Spleen (tissue), 11 donors: Measurements from ENCODE around the gene MBOAT2. TPM values are rescaled to one million over a fixed set of nuclear protein-coding genes. Genes with fewer than 3 reads are reported as not detected.
"Not testable (repeated sequence)": the region's sequence is repeated elsewhere in the genome, so short reads cannot be mapped to it uniquely, and the experiment has no call there.

Experiments
- DNase-seq: peaks from one replicate; pipeline ENCODE4 v3.0.0-alpha.2; 2020
- H3K27ac ChIP-seq, 8 donors: fragments of 200-600 bp; sonication (generic) in 7 of 8; 1 replicate in 4 of 8; 2 replicates in 4 of 8; pipeline versions ENCODE4 v1.5.0 to v1.8.0; 2016 to 2021; ENCODE audit warnings: inconsistent platforms in 4 of 8, mild to moderate bottlenecking in 4 of 8, moderate library complexity in 1 of 8
- H3K27me3 ChIP-seq, 7 donors: fragments of 200-600 bp; sonication (generic) in 6 of 7; replicated peaks in 1 of 7; 1 replicate in 4 of 7; 2 replicates in 3 of 7; pipeline versions ENCODE4 v1.5.0 to v1.8.0; 2016 to 2021; ENCODE audit warnings: inconsistent platforms in 3 of 7, mild to moderate bottlenecking in 1 of 7
- H3K36me3 ChIP-seq, 6 donors: fragments of 200-600 bp; sonication (generic) in 5 of 6; 1 replicate in 4 of 6; 2 replicates in 2 of 6; pipeline versions ENCODE4 v1.5.0 to v1.8.0; 2016 to 2021; ENCODE audit warnings: inconsistent platforms in 2 of 6
- H3K4me1 ChIP-seq, 6 donors: fragments of 200-600 bp; sonication (generic) in 5 of 6; 1 replicate in 3 of 6; 2 replicates in 3 of 6; pipeline versions ENCODE4 v1.5.0 to v1.8.0; 2016 to 2021; ENCODE audit warnings: inconsistent platforms in 3 of 6
- H3K4me3 ChIP-seq, 8 donors: fragments of 200-600 bp; sonication (generic) in 7 of 8; 1 replicate in 4 of 8; 2 replicates in 4 of 8; pipeline versions ENCODE4 v1.5.0 to v1.8.0; 2016 to 2021; ENCODE audit warnings: inconsistent platforms in 4 of 8, mild to moderate bottlenecking in 4 of 8, moderate library complexity in 2 of 8
- H3K9me3 ChIP-seq, 8 donors: fragments of 200-600 bp; sonication (generic) in 7 of 8; 1 replicate in 4 of 8; 2 replicates in 4 of 8; pipeline versions ENCODE4 v1.5.0 to v1.8.0; 2016 to 2021; ENCODE audit warnings: inconsistent platforms in 4 of 8
- POLR2A ChIP-seq, 3 donors: fragments of 450-650 bp; IDR thresholded peaks; one replicate each; pipeline ENCODE4 v1.5.1; 2017; ENCODE audit warnings: antibody characterized with exemption in 3 of 3, mild to moderate bottlenecking in 1 of 3
- POLR2AphosphoS5 ChIP-seq, 3 donors: sonication (generic); formaldehyde crosslinking; IDR thresholded peaks; one replicate each; pipeline ENCODE4 v1.5.1; 2017; ENCODE audit warnings: antibody characterized with exemption in 3 of 3
- WGBS, 5 donors: extraction: QIAGEN DNeasy Blood & Tissue Kit in 3 of 5; methylation state at CpG; one replicate each; pipeline versions ENCODE4 v1.1.5 to v1.1.7; 2013 to 2018; 5-methylcytosine and 5-hydroxymethylcytosine counted together
- intact Hi-C: fragments of 100-400 bp; cut with DNase I; formaldehyde crosslinking; loops from one replicate; pipeline ENCODE4 v1.15.0; 2023; ENCODE audit warnings: low total_unique reads
- polyA plus RNA-seq, 3 donors: library from polyadenylated mRNA; stranded (reverse); fragments of 200-250 nt; gene quantifications; one replicate each; pipeline ENCODE4 v1.2.1, GENCODE V29; 2013
- total RNA-seq, 7 donors: library from RNA; depleted of rRNA in 3 of 7; stranded (reverse); fragments of >200 nt in 3 of 7; fragmentation: NEBNext Ultra II Directional in 4 of 7; extraction: Animal tissue kit (Norgen Biotek cat#: 25700) in 4 of 7; gene quantifications; one replicate each; pipeline versions ENCODE4 v1.1.0 to v1.2.1, GENCODE V29; 2016 to 2021
- TF ChIP-seq, protein P1 (sequence below), 11 experiments: fragments of 200-600 bp in 7 of 11; fragments of 450-650 bp in 4 of 11; sonication (generic) in 4 of 11; IDR thresholded peaks in 8 of 11; conservative IDR thresholded peaks in 3 of 11; 1 replicate in 7 of 11; 2 replicates in 4 of 11; pipeline versions ENCODE4 v1.4.0 to v1.8.0; 2016 to 2021; ENCODE audit warnings: antibody characterized with exemption in 11 of 11, inconsistent platforms in 4 of 11, mild to moderate bottlenecking in 1 of 11
- donor health status: healthy with polysubstance abuse.
- donor health status: DM: no; HTN: no; CAD: no; lungs with moderate emphysema.
- donor health status: DM: no; HTN: no; CAD: no.
- donor health status: Bipolar disorder and iron deficiency.
- donor health status: healthy.
- donor health status: DM: no; HTN: no; CAD: no.
- donor health status: DM: yes; HTN: yes; CAD: no.

The MBOAT2 gene
- total and polyA plus RNA-seq, 10 donors, result 1.9 to 44.1 (median 18.3) TPM

DNA sequence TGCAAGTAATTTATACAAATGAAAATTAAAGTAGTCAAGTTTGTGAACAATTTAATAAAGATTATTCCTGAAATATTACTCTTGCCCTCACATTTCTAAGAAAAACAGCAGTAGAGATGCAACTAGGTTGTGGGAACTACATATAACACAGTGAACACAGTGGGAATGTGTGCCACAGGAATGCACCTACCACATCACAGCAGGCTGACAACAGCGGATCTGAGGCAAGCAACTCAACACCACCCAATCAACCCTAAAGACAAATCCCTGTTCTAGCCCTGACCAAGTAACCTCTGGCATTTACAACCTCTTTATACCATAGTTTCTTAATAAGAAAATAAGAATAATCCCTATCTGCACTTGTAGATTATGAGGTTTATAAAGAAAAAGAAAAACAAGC, 23.4 kb downstream of the MBOAT2 start:
- H3K4me3 ChIP-seq, result no peak overlapping the region
- no peaks in the 10 kb centered on the region for H3K9me3 ChIP-seq
- intact Hi-C loops, result no loop called here
- DNase-seq, result no peak
- peaks cover 0 to 28% (median 7%) of the 10 kb centered on the region in 6 donors for H3K4me1 ChIP-seq
- H3K36me3 ChIP-seq, result no peaks in the 10 kb centered on the region
- no peaks in the 10 kb centered on the region for H3K27me3 ChIP-seq
- no peak overlapping the region for H3K27ac ChIP-seq
- no peak for TF ChIP-seq POLR2AphosphoS5 (IDR thresholded peaks at IDR 0.05)
- TF ChIP-seq POLR2A (IDR thresholded peaks at IDR 0.05), result no peak
- TF ChIP-seq, protein P1, sequence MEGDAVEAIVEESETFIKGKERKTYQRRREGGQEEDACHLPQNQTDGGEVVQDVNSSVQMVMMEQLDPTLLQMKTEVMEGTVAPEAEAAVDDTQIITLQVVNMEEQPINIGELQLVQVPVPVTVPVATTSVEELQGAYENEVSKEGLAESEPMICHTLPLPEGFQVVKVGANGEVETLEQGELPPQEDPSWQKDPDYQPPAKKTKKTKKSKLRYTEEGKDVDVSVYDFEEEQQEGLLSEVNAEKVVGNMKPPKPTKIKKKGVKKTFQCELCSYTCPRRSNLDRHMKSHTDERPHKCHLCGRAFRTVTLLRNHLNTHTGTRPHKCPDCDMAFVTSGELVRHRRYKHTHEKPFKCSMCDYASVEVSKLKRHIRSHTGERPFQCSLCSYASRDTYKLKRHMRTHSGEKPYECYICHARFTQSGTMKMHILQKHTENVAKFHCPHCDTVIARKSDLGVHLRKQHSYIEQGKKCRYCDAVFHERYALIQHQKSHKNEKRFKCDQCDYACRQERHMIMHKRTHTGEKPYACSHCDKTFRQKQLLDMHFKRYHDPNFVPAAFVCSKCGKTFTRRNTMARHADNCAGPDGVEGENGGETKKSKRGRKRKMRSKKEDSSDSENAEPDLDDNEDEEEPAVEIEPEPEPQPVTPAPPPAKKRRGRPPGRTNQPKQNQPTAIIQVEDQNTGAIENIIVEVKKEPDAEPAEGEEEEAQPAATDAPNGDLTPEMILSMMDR (IDR thresholded peaks at IDR 0.05 in 8 of 11, conservative IDR thresholded peaks at IDR 0.05 in 3 of 11), result no peak
- 95 to 100% (median 96%) methylated on average over 1 of the region's 1 CpG for WGBS, 5 donors

DNA sequence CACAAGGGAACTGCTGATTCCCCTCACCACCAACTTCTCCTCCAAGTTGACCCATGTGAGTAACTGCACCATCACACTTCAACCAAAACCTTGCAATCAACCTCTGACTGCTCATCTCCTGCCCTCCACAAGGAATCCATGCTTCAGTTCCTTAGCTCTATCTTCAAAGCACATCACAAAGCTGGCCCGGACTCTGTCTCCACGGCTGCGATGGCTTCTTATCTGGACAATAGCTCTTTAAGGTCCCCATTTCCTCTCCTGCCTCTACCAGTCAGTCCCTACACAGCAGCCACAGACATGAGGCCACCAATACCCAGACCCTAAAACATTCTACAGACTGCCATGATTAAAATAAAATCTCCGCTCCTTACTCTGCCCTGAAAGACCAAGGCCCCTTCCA, 25.7 kb downstream of the MBOAT2 start:
- no peaks in the 10 kb centered on the region for H3K36me3 ChIP-seq
- H3K9me3 ChIP-seq, result peaks cover 0 to 3% (median 0%) of the 10 kb centered on the region in 8 donors
- H3K4me3 ChIP-seq, result no peak overlapping the region
- H3K27me3 ChIP-seq, result no peaks in the 10 kb centered on the region
- TF ChIP-seq POLR2AphosphoS5 (IDR thresholded peaks at IDR 0.05) (no peak), POLR2A (IDR thresholded peaks at IDR 0.05) (no peak)
- TF ChIP-seq, protein P1 (IDR thresholded peaks at IDR 0.05 in 8 of 11, conservative IDR thresholded peaks at IDR 0.05 in 3 of 11), result no peak
- no peak overlapping the region for H3K27ac ChIP-seq
- WGBS, 5 donors, result 85 to 96% (median 95%) methylated on average over 4 of the region's 4 CpGs
- H3K4me1 ChIP-seq, result peaks cover 0 to 4% (median 0%) of the 10 kb centered on the region in 6 donors
- intact Hi-C loops, result no loop called here
- no peak for DNase-seq

DNA sequence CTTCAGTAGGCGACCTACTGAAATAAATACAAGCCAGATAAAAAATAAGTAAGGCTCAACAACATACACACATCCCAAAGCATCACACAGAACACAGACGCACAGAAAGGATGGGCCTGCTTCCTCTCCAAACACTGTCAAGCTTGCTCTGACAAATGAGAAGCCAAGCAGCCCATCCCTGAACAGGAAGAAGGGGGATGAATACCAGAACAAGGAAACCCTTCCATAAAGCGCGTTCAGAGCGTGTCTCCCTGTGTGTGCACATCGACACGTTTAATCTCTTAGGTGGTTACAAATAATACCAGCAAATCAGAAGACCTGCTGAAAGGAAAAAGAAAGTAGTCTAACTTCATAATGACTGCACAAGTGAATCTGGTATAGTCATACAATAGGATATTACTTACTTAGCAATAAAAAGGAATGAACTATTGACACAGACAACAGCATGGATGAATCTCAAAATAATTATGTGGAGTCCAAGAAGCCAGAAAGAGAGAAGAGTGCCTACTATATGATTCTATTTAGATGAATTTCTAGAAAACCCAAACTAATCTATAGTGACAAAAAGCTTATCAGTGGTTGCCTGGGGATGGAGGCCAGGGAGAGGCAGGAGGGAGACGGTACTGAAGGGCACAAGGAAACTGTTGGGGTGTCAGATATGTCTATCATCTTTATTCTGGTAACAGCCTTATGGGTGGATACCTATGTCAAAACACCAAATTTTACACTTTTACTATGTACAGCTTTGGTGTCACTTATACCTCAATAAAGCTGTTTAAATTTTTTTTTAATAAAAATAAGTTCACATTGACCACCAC, 26.8 kb downstream of the MBOAT2 start:
- no peaks in the 10 kb centered on the region for H3K27me3 ChIP-seq
- peaks cover 0 to 3% (median 0%) of the 10 kb centered on the region in 8 donors for H3K9me3 ChIP-seq
- no peaks in the 10 kb centered on the region for H3K36me3 ChIP-seq
- no peak for TF ChIP-seq POLR2AphosphoS5 (IDR thresholded peaks at IDR 0.05)
- intact Hi-C loops, result no loop called here
- H3K4me1 ChIP-seq, result no peaks in the 10 kb centered on the region
- H3K4me3 ChIP-seq, result no peak overlapping the region
- 23 to 36% (median 32%) methylated on average over 8 of the region's 8 CpGs for WGBS, 5 donors
- DNase-seq, result no peak
- no peak overlapping the region for H3K27ac ChIP-seq

DNA sequence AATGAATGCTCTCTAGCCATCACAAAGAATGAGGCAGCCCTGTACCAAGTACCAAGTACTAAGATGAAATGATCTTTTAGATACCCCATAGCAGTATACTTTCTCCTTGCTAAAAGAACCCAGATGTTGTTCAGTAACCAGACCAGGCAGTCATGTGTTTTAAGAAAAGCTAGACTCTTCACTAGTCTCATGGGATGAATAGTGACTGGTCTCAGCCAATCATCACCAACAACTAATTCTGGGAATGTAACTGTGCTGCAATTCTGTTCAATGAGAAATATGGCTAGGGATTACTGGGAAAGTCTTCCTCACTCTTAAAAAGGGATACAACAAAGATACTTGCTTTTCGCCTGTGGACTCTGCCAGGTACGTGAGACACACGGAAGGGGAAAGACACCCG, 29.5 kb downstream of the MBOAT2 start:
- no peaks in the 10 kb centered on the region for H3K27me3 ChIP-seq
- H3K4me1 ChIP-seq, result no peaks in the 10 kb centered on the region
- TF ChIP-seq POLR2A (IDR thresholded peaks at IDR 0.05) (no peak), POLR2AphosphoS5 (IDR thresholded peaks at IDR 0.05) (no peak)
- TF ChIP-seq, protein P1 (IDR thresholded peaks at IDR 0.05 in 8 of 11, conservative IDR thresholded peaks at IDR 0.05 in 3 of 11), result no peak
- no peak overlapping the region for H3K27ac ChIP-seq
- H3K9me3 ChIP-seq, result peaks cover 0 to 3% (median 0%) of the 10 kb centered on the region in 8 donors
- DNase-seq, result no peak
- intact Hi-C loops, result no loop called here
- H3K4me3 ChIP-seq, result no peak overlapping the region
- no peaks in the 10 kb centered on the region for H3K36me3 ChIP-seq
- 87 to 98% (median 94%) methylated on average over 4 of the region's 4 CpGs for WGBS, 5 donors

DNA sequence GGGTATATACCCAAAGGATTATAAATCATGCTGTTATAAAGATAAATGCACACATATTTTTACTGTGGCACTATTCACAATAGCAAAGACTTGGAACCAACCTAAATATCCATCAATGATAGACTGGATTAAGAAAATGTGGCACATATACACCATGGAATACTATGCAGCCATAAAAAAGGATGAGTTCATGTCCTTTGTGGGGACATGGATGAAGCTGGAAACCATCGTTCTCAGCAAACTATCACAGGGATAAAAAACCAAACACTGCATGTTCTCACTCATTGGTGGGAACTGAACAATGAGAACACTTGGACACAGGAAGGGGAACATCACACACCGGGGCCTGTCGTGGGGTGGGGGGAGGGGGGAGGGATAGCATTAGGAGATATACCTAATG, 30.5 kb downstream of the MBOAT2 start:
- H3K4me3 ChIP-seq, H3K36me3 ChIP-seq, intact Hi-C loops, H3K9me3 ChIP-seq, DNase-seq, H3K27ac ChIP-seq, H3K27me3 ChIP-seq, H3K4me1 ChIP-seq: not testable (repeated sequence)
- 84 to 100% (median 85%) methylated on average over 3 of the region's 3 CpGs for WGBS, 5 donors

DNA sequence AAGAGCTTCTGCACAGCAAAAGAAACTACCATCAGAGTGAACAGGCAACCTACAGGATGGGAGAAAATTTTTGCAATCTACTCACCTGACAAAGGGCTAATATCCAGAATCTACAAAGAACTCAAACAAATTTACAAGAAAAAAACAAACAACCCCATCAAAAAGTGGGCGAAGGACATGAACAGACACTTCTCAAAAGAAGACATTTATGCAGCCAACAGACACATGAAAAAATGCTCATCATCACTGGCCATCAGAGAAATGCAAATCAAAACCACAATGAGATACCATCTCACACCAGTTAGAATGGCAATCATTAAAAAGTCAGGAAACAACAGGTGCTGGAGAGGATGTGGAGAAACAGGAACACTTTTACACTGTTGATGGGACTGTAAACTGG, 30.9 kb downstream of the MBOAT2 start:
- DNase-seq, H3K27ac ChIP-seq, H3K4me1 ChIP-seq, H3K27me3 ChIP-seq, intact Hi-C loops, H3K9me3 ChIP-seq, H3K36me3 ChIP-seq, H3K4me3 ChIP-seq: not testable (repeated sequence)
- 89 to 100% methylated on average over 1 of the region's 1 CpG; no CpG with 5 or more reads in 3 of the 5 donors for WGBS, 5 donors

DNA sequence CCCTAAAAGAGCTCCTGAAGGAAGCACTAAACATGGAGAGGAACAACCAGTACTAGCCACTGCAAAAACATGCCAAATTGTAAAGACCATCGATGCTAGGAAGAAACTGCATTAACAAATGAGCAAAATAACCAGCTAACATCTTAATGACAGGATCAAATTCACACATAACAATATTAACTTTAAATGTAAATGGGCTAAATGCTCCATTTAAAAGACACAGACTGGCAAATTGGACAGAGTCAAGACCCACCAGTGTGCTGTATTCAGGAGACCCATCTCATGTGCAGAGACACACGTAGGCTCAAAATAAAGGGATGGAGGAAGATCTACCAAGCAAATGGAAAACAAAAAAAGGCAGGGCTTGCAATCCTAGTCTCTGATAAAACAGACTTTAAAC, 34.1 kb downstream of the MBOAT2 start:
- 89 to 100% (median 90%) methylated on average over 2 of the region's 2 CpGs for WGBS, 5 donors
- DNase-seq, H3K9me3 ChIP-seq, H3K4me3 ChIP-seq, H3K27ac ChIP-seq, intact Hi-C loops, H3K36me3 ChIP-seq, H3K27me3 ChIP-seq, H3K4me1 ChIP-seq: not testable (repeated sequence)
